Ramos (cell line): ENCODE data around the gene SH3BGRL2.
"Not testable (repeated sequence)": the region's sequence is repeated elsewhere in the genome, so short reads cannot be mapped to it uniquely, and the experiment has no call there.

Source experiments
- in situ Hi-C: fragments of 300-500 bp; cut with MboI; formaldehyde crosslinking; loops from one replicate; pipeline ENCODE4 v1.14.3; 2022; ENCODE audit warnings: low sequenced_read_pairs; ENCODE audit not compliant: unreplicated experiment

Gene SH3BGRL2

DNA sequence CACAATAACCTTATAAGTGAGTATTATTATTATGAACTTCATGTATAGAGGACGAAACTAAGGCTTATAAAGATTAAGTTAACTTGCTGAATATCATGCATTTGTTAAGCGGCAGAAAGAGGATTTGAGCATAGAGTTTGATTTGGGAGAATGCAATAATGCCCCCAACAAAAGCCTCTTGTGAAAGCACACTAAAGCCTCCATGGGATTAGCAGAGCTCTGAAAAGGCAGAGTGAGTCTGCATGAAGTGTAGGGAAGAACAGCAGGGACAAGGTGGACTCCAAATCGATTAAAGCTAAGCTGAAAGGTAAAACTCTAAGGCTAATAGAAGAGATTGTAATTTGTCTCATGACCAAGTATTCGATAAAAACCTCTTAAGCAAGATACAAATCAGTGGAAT lies 100.3 kb downstream of the SH3BGRL2 start:
- in situ Hi-C loops, result no loop called here

GRCh38 chr6:79733388-79733787 lies 102.3 kb downstream of the SH3BGRL2 start:
- in situ Hi-C loops, result no loop called here

GRCh38 chr6:79734374-79734773 lies 103.2 kb downstream of the SH3BGRL2 start:
- in situ Hi-C loops, result no loop called here

DNA sequence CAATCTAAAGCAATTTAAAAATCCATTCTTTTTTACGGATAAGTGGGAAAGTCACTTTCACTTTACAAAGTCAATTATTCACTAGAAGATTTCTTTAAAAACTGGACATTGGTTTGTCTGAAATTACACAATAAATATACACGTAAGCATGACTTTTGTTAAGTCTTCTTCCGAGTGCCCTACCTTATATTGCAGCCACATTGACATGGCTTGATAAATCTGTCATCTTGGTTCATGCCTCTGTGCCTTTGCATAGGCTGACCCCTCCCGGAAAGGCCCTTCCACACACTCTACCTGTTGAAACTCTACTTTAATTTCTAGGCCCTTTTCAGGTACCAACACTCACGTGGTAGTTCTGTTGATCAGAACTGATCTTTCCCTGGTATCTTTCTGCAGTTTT lies 104.1 kb downstream of the SH3BGRL2 start:
- in situ Hi-C loops, result no loop called here

- in situ Hi-C loops, result no loop called here
Observed at GRCh38 chr6:79737172-79737571, 106.0 kb downstream of the SH3BGRL2 start.

- in situ Hi-C loops, result no loop called here
Observed at GRCh38 chr6:79742030-79742429, 110.9 kb downstream of the SH3BGRL2 start.

- in situ Hi-C loops, result not testable (repeated sequence)
Observed at GRCh38 chr6:79745282-79745681, 114.2 kb downstream of the SH3BGRL2 start.

- in situ Hi-C loops, result not testable (repeated sequence)
Observed at GRCh38 chr6:79746325-79746724, 115.2 kb downstream of the SH3BGRL2 start.

- in situ Hi-C loops, result no loop called here
Observed at GRCh38 chr6:79750806-79751205, 119.7 kb downstream of the SH3BGRL2 start.
